ENCODE data around the gene GNG12. TPM values are rescaled to one million over a fixed set of nuclear protein-coding genes. Genes with fewer than 3 reads are reported as not detected.

GNG12 gene
- total and polyA plus RNA-seq, 9 of the 15 experiments (the other 6 are each of a cell fraction or from before 2014, with no cell fraction given), result 2.6 to 6.0 (median 4.1) TPM

- TF ChIP-seq ZFP91 (CRISPR knock-in tag; IDR thresholded peaks at IDR 0.05) (no peak), DMBX1 (CRISPR knock-in tag; IDR thresholded peaks at IDR 0.05; ENCODE audit: borderline replicate concordance) (no peak), RBM14 (IDR thresholded peaks at IDR 0.05; ENCODE audit: borderline replicate concordance, insufficient read depth, low read depth, low read length) (no peak), MNT (conservative IDR thresholded peaks at IDR 0.05) (0 out of 4 replicates have a peak, but pooled peaks of 1 of the 2 experiments have one; percentile 30), PHTF2 (CRISPR knock-in tag; IDR thresholded peaks at IDR 0.05) (no peak), NR3C1 (CRISPR knock-in tag; IDR thresholded peaks at IDR 0.05) (no peak), ZKSCAN3 (CRISPR knock-in tag; IDR thresholded peaks at IDR 0.05) (no peak), TCF3 (CRISPR knock-in tag; IDR thresholded peaks at IDR 0.05) (peak; percentile 15; the same call in 1 of the 2 replicates)
Measured at GRCh38 chr1:67738401-67738800, 94.9 kb downstream of the GNG12 start (continued).

Measured in K562 (cell line).